Keratinocyte (primary cell): ENCODE measurements around the gene KBTBD3. TPM values are rescaled to one million over a fixed set of nuclear protein-coding genes. Genes with fewer than 3 reads are reported as not detected.

Source experiments
- DNase-seq: peaks from one replicate; pipeline ENCODE4 v3.0.0-alpha.2; 2011; ENCODE audit warnings: low read depth, missing footprints, low spot score
- FAIRE-seq: peaks from 2 replicates; lab custom pipeline; 2011; peaks lifted over from hg19 to GRCh38; lab: Jason Lieb, UNC
- H2AFZ ChIP-seq: 2 replicates; pipeline ENCODE4 v1.6.0; 2012; ENCODE audit warnings: low read length, control low read depth, inconsistent platforms; ENCODE audit not compliant: control insufficient read depth
- H3K27ac ChIP-seq: 2 replicates; pipeline ENCODE4 v1.5.1; 2011; ENCODE audit warnings: low read length; ENCODE audit not compliant: control insufficient read depth, insufficient read depth
- H3K27me3 ChIP-seq: 3 replicates; pipeline ENCODE4 v1.6.0; 2011; ENCODE audit warnings: low read length; ENCODE audit not compliant: control insufficient read depth, insufficient read depth; ENCODE audit errors: extremely low read depth
- H3K36me3 ChIP-seq, 2 experiments: 2 replicates in 1 of 2; 3 replicates in 1 of 2; pipeline ENCODE4 v1.5.1; 2011; ENCODE audit warnings: low read length in 2 of 2, mild to moderate bottlenecking in 1 of 2; ENCODE audit not compliant: control insufficient read depth in 2 of 2, insufficient read depth in 2 of 2; ENCODE audit errors: extremely low read depth in 1 of 2
- H3K4me1 ChIP-seq: 3 replicates; pipeline ENCODE4 v1.5.1; 2011; ENCODE audit warnings: low read length; ENCODE audit not compliant: control insufficient read depth, insufficient read depth; ENCODE audit errors: extremely low read depth
- H3K4me2 ChIP-seq: 3 replicates; pipeline ENCODE4 v1.6.0; 2011; ENCODE audit warnings: low read depth, low read length; ENCODE audit not compliant: control insufficient read depth, insufficient read depth; ENCODE audit errors: extremely low read depth
- H3K4me3 ChIP-seq, 3 experiments: fragments of 200-600 bp in 1 of 3; sonication (generic) in 1 of 3; 2 replicates in 2 of 3; 3 replicates in 1 of 3; pipeline ENCODE4 v1.5.1; 2011 to 2016; ENCODE audit warnings: low read length in 3 of 3, mild to moderate bottlenecking in 3 of 3, control low read depth in 2 of 3, inconsistent platforms in 1 of 3, low read depth in 1 of 3, mixed read lengths in 1 of 3, mixed run types in 1 of 3, moderate library complexity in 1 of 3; ENCODE audit not compliant: control insufficient read depth in 2 of 3, insufficient read depth in 2 of 3; ENCODE audit errors: extremely low read depth in 1 of 3
- H3K79me2 ChIP-seq: 2 replicates; pipeline ENCODE4 v1.6.0; 2012; ENCODE audit warnings: low read length; ENCODE audit not compliant: control insufficient read depth, insufficient read depth
- H3K9ac ChIP-seq: 3 replicates; pipeline ENCODE4 v1.6.0; 2011; ENCODE audit warnings: low read length; ENCODE audit not compliant: control insufficient read depth, insufficient read depth; ENCODE audit errors: extremely low read depth
- H3K9me1 ChIP-seq: 3 replicates; pipeline ENCODE4 v1.6.0; 2011; ENCODE audit warnings: low read length; ENCODE audit not compliant: control insufficient read depth, insufficient read depth; ENCODE audit errors: extremely low read depth
- H3K9me3 ChIP-seq: 2 replicates; pipeline ENCODE4 v1.5.1; 2012; ENCODE audit warnings: low read depth, low read length; ENCODE audit not compliant: control insufficient read depth
- H4K20me1 ChIP-seq: 3 replicates; pipeline ENCODE4 v1.6.0; 2011; ENCODE audit warnings: low read length; ENCODE audit not compliant: control insufficient read depth, insufficient read depth; ENCODE audit errors: extremely low read depth
- CTCF ChIP-seq, 3 experiments: IDR thresholded peaks in 1 of 3; conservative IDR thresholded peaks in 1 of 3; optimal IDR thresholded peaks in 1 of 3; 2 replicates in 2 of 3; 3 replicates in 1 of 3; pipeline versions ENCODE3 to v1.5.1; 2011; ENCODE audit warnings: low read length in 3 of 3, mild to moderate bottlenecking in 3 of 3, moderate library complexity in 2 of 3, control low read depth in 1 of 3, inconsistent platforms in 1 of 3; ENCODE audit not compliant: insufficient read depth in 2 of 3; ENCODE audit errors: extremely low read depth in 1 of 3
- EZH2 ChIP-seq: IDR thresholded peaks from one replicate; pipeline ENCODE4 v1.6.1; 2012; ENCODE audit warnings: inconsistent platforms, mild to moderate bottlenecking, low read length, moderate library complexity
- dilution Hi-C: fragments of 300-500 bp; cut with MboI; formaldehyde crosslinking; loops from one replicate; pipeline ENCODE4 v1.7.0; 2020; ENCODE audit warnings: low sequenced_read_pairs; ENCODE audit not compliant: extremely low pct_ligation_motif_present
- polyA plus RNA-seq, 5 experiments: library from polyadenylated mRNA; depleted of rRNA in 3 of 5; stranded (reverse) in 3 of 5; stranded (forward) in 1 of 5; unstranded in 1 of 5; fragments of >200 nt; gene quantifications; 1 replicate in 1 of 5; 2 replicates in 3 of 5; 3 replicates in 1 of 5; pipeline versions ENCODE4 v1.2.1 to v1.2.3, GENCODE V29; 2011 to 2012; ENCODE audit warnings: missing spikeins in 2 of 5, low read depth in 1 of 5, low replicate concordance in 1 of 5

KBTBD3 gene
- polyA plus RNA-seq, 1 donor (not counting 4 experiments of a cell fraction or from before 2014, with no cell fraction given), result 8.9 TPM

- no peak for TF ChIP-seq EZH2
- TF ChIP-seq CTCF (optimal IDR thresholded peaks at IDR 0.05 in 1 of 3, IDR thresholded peaks at IDR 0.05 in 1 of 3, conservative IDR thresholded peaks at IDR 0.05 in 1 of 3; ENCODE audit: extremely low read depth in 1 of 3, insufficient read depth in 2 of 3, low read length in 3 of 3), result no peak
- no peak overlapping the region for H3K9ac ChIP-seq
- H2AFZ ChIP-seq, result no peak overlapping the region
- no peaks in the 10 kb centered on the region for H3K4me1 ChIP-seq
- peaks cover 5 to 9% of the 10 kb centered on the region in 2 experiments for H3K36me3 ChIP-seq
- dilution Hi-C loops, result no loop called here
- DNase-seq (no peak), FAIRE-seq (no peak)
- H3K4me2 ChIP-seq, result no peak overlapping the region
- no peak overlapping the region for H3K4me3 ChIP-seq
- H3K27ac ChIP-seq, result no peak overlapping the region
- no peaks in the 10 kb centered on the region for H4K20me1 ChIP-seq
- no peaks in the 10 kb centered on the region for H3K9me1 ChIP-seq
- no peaks in the 10 kb centered on the region for H3K79me2 ChIP-seq
- no peaks in the 10 kb centered on the region for H3K27me3 ChIP-seq
- no peaks in the 10 kb centered on the region for H3K9me3 ChIP-seq
These were observed 24.2 kb upstream of the KBTBD3 start for GRCh38 chr11:106101370-106101769.

- Histone ChIP-seq H3K9ac (no peak overlapping the region), H3K27me3 (no peaks in the 10 kb centered on the region), H3K4me3 (no peak overlapping the region), H3K4me1 (peaks cover under 1% of the 10 kb centered on the region), H3K9me3 (no peaks in the 10 kb centered on the region), H3K9me1 (no peaks in the 10 kb centered on the region), H3K4me2 (no peak overlapping the region), H4K20me1 (no peaks in the 10 kb centered on the region), H3K36me3 (peaks cover 7 to 12% of the 10 kb centered on the region in 2 experiments), H2AFZ (no peak overlapping the region), H3K79me2 (no peaks in the 10 kb centered on the region), H3K27ac (no peak overlapping the region)
- DNase-seq (no peak), FAIRE-seq (no peak)
- dilution Hi-C loops, result no loop called here
- TF ChIP-seq EZH2 (no peak), CTCF (optimal IDR thresholded peaks at IDR 0.05 in 1 of 3, IDR thresholded peaks at IDR 0.05 in 1 of 3, conservative IDR thresholded peaks at IDR 0.05 in 1 of 3; ENCODE audit: extremely low read depth in 1 of 3, insufficient read depth in 2 of 3, low read length in 3 of 3) (no peak)
These were observed 21.9 kb upstream of the KBTBD3 start for GRCh38 chr11:106098893-106099553.
